ENCODE results near the gene KCNE1. TPM values are rescaled to one million over a fixed set of nuclear protein-coding genes. Genes with fewer than 3 reads are reported as not detected.
"Not testable (repeated sequence)": the region's sequence is repeated elsewhere in the genome, so short reads cannot be mapped to it uniquely, and the experiment has no call there.

The KCNE1 gene
- total RNA-seq, 1 experiment from 2014 or later: 0.13 TPM

DNA sequence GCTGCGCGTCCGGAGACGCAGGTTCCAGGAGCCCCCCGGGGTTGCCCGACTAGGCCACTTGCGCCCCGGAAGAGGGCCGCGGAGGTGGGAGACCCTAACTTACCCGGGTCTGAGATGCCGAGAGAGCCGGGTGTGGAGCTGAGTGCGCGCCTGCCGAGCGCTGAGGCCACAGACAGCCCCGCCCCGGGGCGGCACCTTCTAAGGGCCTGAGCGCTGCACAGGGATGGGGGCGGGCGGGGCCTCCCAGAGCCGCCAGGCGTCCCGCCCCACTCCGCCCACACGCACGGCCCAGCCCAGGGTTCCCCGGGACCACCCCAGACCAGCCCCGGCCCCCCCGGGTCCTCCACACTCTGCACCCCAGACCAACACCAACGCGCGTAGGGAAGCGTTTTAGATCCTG, 52.6 kb downstream of the KCNE1 start:
- H3K4me3 ChIP-seq (ENCODE audit: low read depth, low read length, poor library complexity, severe bottlenecking); DNase-seq (ENCODE audit: low spot score); H3K27ac ChIP-seq (ENCODE audit: low read depth, low read length, poor library complexity, severe bottlenecking); intact Hi-C loops (cut with micrococcal nuclease; ENCODE audit: unreplicated experiment); CTCF ChIA-PET; POLR2A ChIA-PET (ENCODE audit: low non-redundant PET); H3K36me3 ChIP-seq (ENCODE audit: insufficient read depth, low read length, poor library complexity, severe bottlenecking); H3K4me1 ChIP-seq (ENCODE audit: insufficient read depth, low read length, poor library complexity, severe bottlenecking); H3K27me3 ChIP-seq (replicated peaks; ENCODE audit: insufficient read depth, low read depth, low read length, poor library complexity); H3K9me3 ChIP-seq (ENCODE audit: low read depth, low read length, poor library complexity, severe bottlenecking); BruUV-seq (replicated peaks): not testable (repeated sequence)

- DNase-seq (ENCODE audit: low spot score); POLR2A ChIA-PET (ENCODE audit: low non-redundant PET); H3K27me3 ChIP-seq (replicated peaks; ENCODE audit: insufficient read depth, low read depth, low read length, poor library complexity); H3K4me3 ChIP-seq (ENCODE audit: low read depth, low read length, poor library complexity, severe bottlenecking); H3K36me3 ChIP-seq (ENCODE audit: insufficient read depth, low read length, poor library complexity, severe bottlenecking); H3K4me1 ChIP-seq (ENCODE audit: insufficient read depth, low read length, poor library complexity, severe bottlenecking); H3K9me3 ChIP-seq (ENCODE audit: low read depth, low read length, poor library complexity, severe bottlenecking); CTCF ChIA-PET; H3K27ac ChIP-seq (ENCODE audit: low read depth, low read length, poor library complexity, severe bottlenecking); BruUV-seq (replicated peaks); intact Hi-C loops (cut with micrococcal nuclease; ENCODE audit: unreplicated experiment): not testable (repeated sequence)
These were observed 53.7 kb downstream of the KCNE1 start for GRCh38 chr21:34458266-34458665.

DNA sequence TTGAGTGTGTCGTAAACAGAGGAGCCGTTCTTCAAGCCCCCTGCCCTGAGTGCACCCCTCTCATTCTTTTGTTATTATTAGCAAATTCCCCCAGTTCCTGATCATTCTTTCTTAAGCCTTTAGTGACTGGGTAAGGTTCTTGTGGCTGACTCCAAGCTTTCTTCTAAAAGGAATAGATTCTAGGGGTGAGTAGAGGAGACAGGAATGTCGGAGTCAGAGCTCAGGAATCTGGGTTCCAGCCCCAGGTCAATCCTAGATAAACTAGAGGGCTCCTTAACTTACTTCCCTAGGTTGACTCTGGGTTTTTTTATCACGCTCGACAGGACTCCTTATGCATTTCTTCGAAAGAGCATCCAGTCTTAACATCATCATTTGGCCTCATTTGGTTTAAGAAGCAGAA, 55.8 kb downstream of the KCNE1 start:
- intact Hi-C loops (cut with micrococcal nuclease; ENCODE audit: unreplicated experiment); H3K9me3 ChIP-seq (ENCODE audit: low read depth, low read length, poor library complexity, severe bottlenecking); H3K27ac ChIP-seq (ENCODE audit: low read depth, low read length, poor library complexity, severe bottlenecking); H3K4me3 ChIP-seq (ENCODE audit: low read depth, low read length, poor library complexity, severe bottlenecking); H3K36me3 ChIP-seq (ENCODE audit: insufficient read depth, low read length, poor library complexity, severe bottlenecking); POLR2A ChIA-PET (ENCODE audit: low non-redundant PET); DNase-seq (ENCODE audit: low spot score); BruUV-seq (replicated peaks); H3K4me1 ChIP-seq (ENCODE audit: insufficient read depth, low read length, poor library complexity, severe bottlenecking); H3K27me3 ChIP-seq (replicated peaks; ENCODE audit: insufficient read depth, low read depth, low read length, poor library complexity); CTCF ChIA-PET: not testable (repeated sequence)

DNA sequence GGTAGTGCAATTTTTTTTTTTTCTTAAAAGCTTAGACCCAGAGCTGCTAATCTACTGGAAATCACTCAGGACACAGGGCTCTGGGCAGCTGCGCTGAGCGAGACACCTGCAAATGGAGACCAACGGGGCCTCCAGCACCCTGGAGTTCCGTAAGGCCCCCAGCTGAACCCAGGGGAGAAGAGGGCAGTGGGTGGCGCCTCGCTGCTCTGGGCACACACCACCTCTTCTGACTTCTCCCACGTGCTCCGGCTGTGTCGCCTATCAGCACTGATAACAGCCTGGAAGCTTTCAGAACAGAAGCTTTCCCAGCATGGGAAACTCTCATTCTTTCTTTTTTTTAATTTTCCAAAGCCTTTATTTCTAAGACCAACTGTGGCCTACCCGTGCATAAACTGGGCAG, 56.4 kb downstream of the KCNE1 start:
- H3K36me3 ChIP-seq (ENCODE audit: insufficient read depth, low read length, poor library complexity, severe bottlenecking); H3K9me3 ChIP-seq (ENCODE audit: low read depth, low read length, poor library complexity, severe bottlenecking); intact Hi-C loops (cut with micrococcal nuclease; ENCODE audit: unreplicated experiment); DNase-seq (ENCODE audit: low spot score); POLR2A ChIA-PET (ENCODE audit: low non-redundant PET); H3K27me3 ChIP-seq (replicated peaks; ENCODE audit: insufficient read depth, low read depth, low read length, poor library complexity); BruUV-seq (replicated peaks); H3K27ac ChIP-seq (ENCODE audit: low read depth, low read length, poor library complexity, severe bottlenecking); H3K4me1 ChIP-seq (ENCODE audit: insufficient read depth, low read length, poor library complexity, severe bottlenecking); H3K4me3 ChIP-seq (ENCODE audit: low read depth, low read length, poor library complexity, severe bottlenecking); CTCF ChIA-PET: not testable (repeated sequence)

GRCh38 chr21:34447018-34447417, 65.0 kb downstream of the KCNE1 start:
- BruUV-seq (replicated peaks); H3K9me3 ChIP-seq (ENCODE audit: low read depth, low read length, poor library complexity, severe bottlenecking); POLR2A ChIA-PET (ENCODE audit: low non-redundant PET); H3K36me3 ChIP-seq (ENCODE audit: insufficient read depth, low read length, poor library complexity, severe bottlenecking); H3K27ac ChIP-seq (ENCODE audit: low read depth, low read length, poor library complexity, severe bottlenecking); H3K4me1 ChIP-seq (ENCODE audit: insufficient read depth, low read length, poor library complexity, severe bottlenecking); intact Hi-C loops (cut with micrococcal nuclease; ENCODE audit: unreplicated experiment); H3K4me3 ChIP-seq (ENCODE audit: low read depth, low read length, poor library complexity, severe bottlenecking); H3K27me3 ChIP-seq (replicated peaks; ENCODE audit: insufficient read depth, low read depth, low read length, poor library complexity); DNase-seq (ENCODE audit: low spot score); CTCF ChIA-PET: not testable (repeated sequence)

DNA sequence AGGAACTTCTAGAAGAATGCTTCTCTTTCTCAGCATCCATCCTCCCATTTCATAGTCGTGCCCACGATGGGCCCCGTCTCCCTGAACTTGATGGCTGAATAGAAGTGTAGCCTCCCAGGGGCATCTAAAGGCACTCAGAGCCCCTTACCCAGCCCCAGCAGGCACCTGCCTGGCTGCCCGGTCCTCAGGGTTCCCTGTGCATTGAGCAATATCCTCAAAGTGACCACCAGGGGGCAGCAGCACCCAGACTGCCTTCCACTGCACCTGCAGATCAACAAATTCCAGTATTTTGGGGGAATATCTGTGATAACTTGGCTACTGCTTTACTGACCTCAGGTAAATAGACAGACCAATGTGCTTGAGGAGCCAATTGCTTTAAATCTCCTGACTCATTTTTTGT, 68.5 kb downstream of the KCNE1 start:
- H3K4me1 ChIP-seq (ENCODE audit: insufficient read depth, low read length, poor library complexity, severe bottlenecking); H3K4me3 ChIP-seq (ENCODE audit: low read depth, low read length, poor library complexity, severe bottlenecking); CTCF ChIA-PET; H3K36me3 ChIP-seq (ENCODE audit: insufficient read depth, low read length, poor library complexity, severe bottlenecking); H3K27ac ChIP-seq (ENCODE audit: low read depth, low read length, poor library complexity, severe bottlenecking); intact Hi-C loops (cut with micrococcal nuclease; ENCODE audit: unreplicated experiment); POLR2A ChIA-PET (ENCODE audit: low non-redundant PET); DNase-seq (ENCODE audit: low spot score); H3K27me3 ChIP-seq (replicated peaks; ENCODE audit: insufficient read depth, low read depth, low read length, poor library complexity); H3K9me3 ChIP-seq (ENCODE audit: low read depth, low read length, poor library complexity, severe bottlenecking); BruUV-seq (replicated peaks): not testable (repeated sequence)

- H3K9me3 ChIP-seq (ENCODE audit: low read depth, low read length, poor library complexity, severe bottlenecking); DNase-seq (ENCODE audit: low spot score); intact Hi-C loops (cut with micrococcal nuclease; ENCODE audit: unreplicated experiment); CTCF ChIA-PET; H3K27ac ChIP-seq (ENCODE audit: low read depth, low read length, poor library complexity, severe bottlenecking); H3K27me3 ChIP-seq (replicated peaks; ENCODE audit: insufficient read depth, low read depth, low read length, poor library complexity); H3K36me3 ChIP-seq (ENCODE audit: insufficient read depth, low read length, poor library complexity, severe bottlenecking); BruUV-seq (replicated peaks); POLR2A ChIA-PET (ENCODE audit: low non-redundant PET); H3K4me3 ChIP-seq (ENCODE audit: low read depth, low read length, poor library complexity, severe bottlenecking); H3K4me1 ChIP-seq (ENCODE audit: insufficient read depth, low read length, poor library complexity, severe bottlenecking): not testable (repeated sequence)
These were observed 82.3 kb downstream of the KCNE1 start for GRCh38 chr21:34429710-34430109.

DNA sequence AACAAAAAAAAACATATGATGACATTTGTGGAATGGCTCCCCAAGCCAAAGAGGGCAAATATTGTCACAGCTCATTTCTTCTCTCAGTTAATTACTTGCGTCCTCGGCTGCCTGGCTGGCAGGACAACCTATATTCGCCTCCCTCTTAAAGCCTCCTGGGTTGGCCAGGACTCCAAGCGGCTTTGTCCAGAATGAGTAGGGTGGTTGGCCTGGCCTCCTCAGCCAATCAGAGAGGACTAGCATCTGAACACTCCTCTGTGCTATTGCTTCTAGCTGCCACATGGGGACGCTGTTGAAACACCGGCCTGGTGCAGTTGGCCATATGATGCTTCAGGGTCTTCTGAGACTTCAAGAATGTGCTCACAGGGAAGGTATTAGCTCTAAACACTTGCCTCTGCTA, 83.6 kb downstream of the KCNE1 start:
- BruUV-seq (replicated peaks); CTCF ChIA-PET; H3K9me3 ChIP-seq (ENCODE audit: low read depth, low read length, poor library complexity, severe bottlenecking); H3K4me1 ChIP-seq (ENCODE audit: insufficient read depth, low read length, poor library complexity, severe bottlenecking); DNase-seq (ENCODE audit: low spot score); H3K36me3 ChIP-seq (ENCODE audit: insufficient read depth, low read length, poor library complexity, severe bottlenecking); H3K4me3 ChIP-seq (ENCODE audit: low read depth, low read length, poor library complexity, severe bottlenecking); POLR2A ChIA-PET (ENCODE audit: low non-redundant PET); intact Hi-C loops (cut with micrococcal nuclease; ENCODE audit: unreplicated experiment); H3K27me3 ChIP-seq (replicated peaks; ENCODE audit: insufficient read depth, low read depth, low read length, poor library complexity); H3K27ac ChIP-seq (ENCODE audit: low read depth, low read length, poor library complexity, severe bottlenecking): not testable (repeated sequence)
